HG03354 (cell line): ENCODE results near the gene CHPT1.
"Not testable (repeated sequence)": the region's sequence is repeated elsewhere in the genome, so short reads cannot be mapped to it uniquely, and the experiment has no call there.

Source experiments
- ATAC-seq: cut with Tn5 transposase; IDR thresholded peaks from one replicate; pipeline ENCODE4 v1.9.1; 2021; ENCODE audit warnings: mild to moderate bottlenecking; ENCODE audit not compliant: unreplicated experiment, poor library complexity, severe bottlenecking

CHPT1 gene

GRCh38 chr12:101714877-101715444 is 17.5 kb downstream of the CHPT1 start:
- no peak for ATAC-seq

GRCh38 chr12:101719566-101719965 is 22.1 kb downstream of the CHPT1 start:
- ATAC-seq = no peak

DNA sequence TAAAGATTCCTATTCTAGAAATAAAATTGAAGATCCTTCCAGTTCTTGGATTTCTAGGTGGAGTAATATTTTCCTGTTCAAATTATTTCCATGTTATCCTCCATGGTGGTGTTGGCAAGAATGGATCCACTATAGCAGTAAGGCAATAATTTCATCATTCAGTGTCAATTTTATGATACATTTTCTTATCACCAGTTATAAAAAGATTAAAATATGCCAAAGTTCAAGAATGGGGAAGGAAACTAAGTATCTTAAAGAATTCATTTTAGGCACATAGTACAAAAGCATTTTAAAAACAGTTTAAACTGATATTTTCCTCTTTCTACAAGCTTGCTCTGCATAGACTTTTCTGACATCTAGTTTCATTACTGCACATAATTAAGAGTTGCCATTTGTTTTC is 22.7 kb downstream of the CHPT1 start:
- ATAC-seq = no peak

GRCh38 chr12:101722392-101722791 is 25.0 kb downstream of the CHPT1 start:
- ATAC-seq = no peak

DNA sequence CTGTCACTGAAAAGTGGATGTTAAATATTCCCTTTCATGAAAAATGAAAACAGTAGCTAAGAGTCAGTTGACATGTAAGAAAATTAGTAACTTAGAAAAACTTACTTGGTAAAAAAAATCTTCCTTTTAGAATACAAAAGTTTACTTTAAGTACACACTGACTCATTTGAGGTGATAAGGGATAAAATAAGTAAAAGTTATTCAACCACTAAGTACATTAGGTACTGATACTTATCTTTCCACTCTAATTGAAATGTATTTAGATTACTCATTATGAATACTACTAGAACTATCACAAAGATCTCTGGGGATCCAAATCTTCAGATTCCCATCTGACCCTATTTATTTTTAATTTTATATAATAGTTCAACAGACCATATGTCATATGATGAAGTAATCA is 29.7 kb downstream of the CHPT1 start:
- ATAC-seq = no peak

GRCh38 chr12:101729842-101730241 is 32.4 kb downstream of the CHPT1 start:
- ATAC-seq = no peak

DNA sequence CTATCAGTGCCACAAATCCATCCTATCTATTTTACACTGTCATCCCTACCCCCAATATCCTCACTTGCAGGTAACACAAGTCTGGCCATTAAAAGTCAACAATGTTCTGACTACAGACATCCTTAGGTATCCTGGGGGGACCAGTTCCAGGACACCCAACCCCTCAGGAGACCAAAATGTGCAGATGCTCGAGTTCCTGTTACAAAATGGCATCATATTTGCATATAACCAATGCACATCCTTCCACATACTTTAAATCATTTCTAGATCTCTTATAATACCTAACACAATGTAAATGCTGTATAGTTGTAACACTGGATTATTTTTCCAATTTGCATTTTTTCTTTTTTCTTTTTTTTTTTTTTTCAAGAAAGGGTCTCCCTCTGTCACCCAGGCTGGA is 34.9 kb downstream of the CHPT1 start:
- no peak for ATAC-seq

GRCh38 chr12:101733166-101733565 is 35.7 kb downstream of the CHPT1 start:
- no peak for ATAC-seq

DNA sequence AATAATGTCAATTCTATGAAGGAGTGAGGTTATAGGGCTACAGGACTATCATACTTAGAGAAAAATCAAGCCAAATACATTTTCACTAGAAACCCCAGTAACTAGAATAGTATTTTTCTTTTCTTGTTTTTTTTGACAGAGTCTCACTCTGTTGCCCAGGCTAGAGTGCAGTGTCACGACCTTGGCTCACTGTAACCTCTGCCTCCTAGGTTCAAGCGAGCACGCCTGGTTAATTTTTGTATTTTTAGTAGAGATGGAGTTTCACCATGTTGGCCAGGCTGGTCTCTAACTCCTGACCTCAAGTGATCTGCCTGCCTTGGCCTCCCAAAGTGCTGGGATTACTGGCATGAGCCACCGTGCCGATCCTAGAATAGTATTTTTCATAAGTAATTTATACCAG is 37.0 kb downstream of the CHPT1 start:
- ATAC-seq = not testable (repeated sequence)

DNA sequence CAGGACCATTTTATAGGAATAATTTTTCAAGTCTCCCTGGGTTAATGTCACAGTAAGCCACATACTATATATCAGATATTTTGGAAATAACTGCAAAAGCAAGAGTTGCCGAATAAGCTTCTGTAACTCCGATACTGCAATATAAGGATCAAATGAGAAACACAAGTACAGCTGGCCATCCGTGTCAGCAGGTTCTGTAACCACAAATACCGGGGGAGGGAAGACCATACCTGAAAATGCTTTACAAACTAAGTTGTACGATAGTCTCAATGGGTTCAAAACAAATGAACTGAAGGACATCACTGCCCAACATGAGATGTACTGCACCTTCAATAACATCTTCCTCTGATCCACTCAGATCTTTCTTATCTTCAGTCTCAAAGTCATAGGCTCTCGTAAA is 40.0 kb downstream of the CHPT1 start:
- no peak for ATAC-seq

DNA sequence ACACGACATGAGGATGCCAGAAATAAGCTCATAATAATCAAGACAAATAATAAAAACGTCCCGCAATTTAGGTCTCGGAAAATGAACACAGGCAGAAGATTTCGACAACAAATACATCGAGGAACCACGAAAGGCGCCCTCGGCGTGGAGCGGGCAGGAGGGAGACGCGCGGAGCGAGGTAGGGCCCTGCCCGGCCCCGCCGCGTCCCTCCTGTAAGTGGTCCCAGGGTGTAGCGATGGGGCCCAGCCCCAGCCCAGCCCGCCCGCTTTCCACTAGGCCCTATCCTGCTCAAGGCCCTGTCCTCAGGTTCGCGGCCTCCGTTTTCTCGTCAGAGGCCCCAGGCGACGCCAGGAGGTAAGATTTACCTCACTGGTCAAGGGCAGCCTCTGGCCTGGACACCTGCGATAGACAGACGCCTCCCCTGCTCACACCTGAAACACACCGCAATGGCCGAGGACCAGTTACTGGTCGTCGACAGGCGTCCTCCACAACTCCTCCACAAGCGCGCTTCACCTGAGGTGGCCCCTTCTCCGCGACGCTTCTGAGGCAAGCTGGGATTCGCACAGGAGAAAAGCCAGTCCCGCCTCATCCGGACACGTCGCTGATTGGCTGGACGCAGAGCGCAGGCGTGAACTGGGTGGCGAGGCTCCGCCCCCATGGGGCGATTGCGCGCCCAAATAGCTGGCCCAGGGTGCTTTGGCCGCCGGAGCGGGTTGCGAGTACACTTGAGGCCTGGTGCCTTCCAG is 41.7 kb downstream of the CHPT1 start, which contains the start of gene SYCP3:
Gene SYCP3 (minus strand): TSS at position 543 of the 746 bp plus-strand sequence. CDS start 1,527 bp downstream, outside the sequence.
- no peak for ATAC-seq

DNA sequence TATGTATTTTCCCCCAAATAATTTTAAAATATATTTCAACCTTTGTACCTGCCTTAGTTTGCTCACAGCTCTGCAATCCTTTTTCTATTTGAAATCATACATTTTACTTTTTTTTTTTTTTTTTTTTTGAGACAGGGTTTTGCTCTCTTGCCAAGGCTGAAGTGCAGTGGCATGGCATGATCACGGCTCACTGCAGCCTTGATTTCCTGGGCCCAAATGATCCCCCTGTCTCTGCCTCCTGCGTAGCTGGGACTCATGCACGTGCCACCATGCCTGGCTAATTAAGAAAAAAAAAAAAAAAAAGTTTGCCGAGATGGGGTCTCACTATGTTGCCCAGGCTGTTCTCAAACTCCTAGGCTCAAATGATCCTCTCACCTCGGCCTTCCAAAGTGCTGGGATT is 43.1 kb downstream of the CHPT1 start:
- ATAC-seq = no peak

DNA sequence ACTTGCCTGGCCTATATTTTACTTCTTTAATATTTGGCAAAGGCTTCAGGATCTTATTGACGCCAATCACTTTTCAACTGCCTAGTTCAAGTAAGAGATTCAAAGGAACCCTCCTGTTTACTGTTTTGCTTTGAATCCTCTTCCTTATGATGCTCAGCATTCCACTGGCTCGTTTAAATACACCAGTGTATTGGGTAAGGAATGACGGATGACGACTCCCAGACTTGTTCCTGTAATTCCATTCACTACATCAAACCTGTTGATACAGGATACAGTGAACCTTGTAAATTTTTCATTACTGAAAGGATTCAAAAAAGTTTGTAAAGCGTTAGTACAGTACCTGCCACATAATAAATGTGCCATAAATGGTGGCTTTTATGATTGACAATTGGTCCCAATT is 43.5 kb downstream of the CHPT1 start:
- no peak for ATAC-seq

DNA sequence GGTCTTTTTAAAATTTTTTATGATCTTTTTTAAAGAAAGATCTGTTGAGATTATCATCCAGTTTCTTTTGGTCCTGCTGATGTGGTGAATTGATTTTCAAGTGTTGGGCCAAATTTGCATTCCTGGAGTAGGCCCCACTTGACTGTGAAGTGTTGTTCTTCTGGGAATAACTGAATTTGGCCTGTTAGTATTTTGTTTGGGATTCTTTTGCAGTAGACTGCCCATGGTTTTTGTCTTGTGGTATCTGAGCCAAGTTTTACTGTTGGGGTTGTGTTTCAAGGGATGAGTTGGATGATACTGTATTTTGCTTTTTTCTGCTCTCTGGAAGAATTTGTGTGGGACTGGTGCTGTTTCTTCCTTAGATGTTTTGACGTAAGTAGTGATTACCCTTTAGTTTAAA is 45.8 kb downstream of the CHPT1 start:
- peak; percentile 0 for ATAC-seq

DNA sequence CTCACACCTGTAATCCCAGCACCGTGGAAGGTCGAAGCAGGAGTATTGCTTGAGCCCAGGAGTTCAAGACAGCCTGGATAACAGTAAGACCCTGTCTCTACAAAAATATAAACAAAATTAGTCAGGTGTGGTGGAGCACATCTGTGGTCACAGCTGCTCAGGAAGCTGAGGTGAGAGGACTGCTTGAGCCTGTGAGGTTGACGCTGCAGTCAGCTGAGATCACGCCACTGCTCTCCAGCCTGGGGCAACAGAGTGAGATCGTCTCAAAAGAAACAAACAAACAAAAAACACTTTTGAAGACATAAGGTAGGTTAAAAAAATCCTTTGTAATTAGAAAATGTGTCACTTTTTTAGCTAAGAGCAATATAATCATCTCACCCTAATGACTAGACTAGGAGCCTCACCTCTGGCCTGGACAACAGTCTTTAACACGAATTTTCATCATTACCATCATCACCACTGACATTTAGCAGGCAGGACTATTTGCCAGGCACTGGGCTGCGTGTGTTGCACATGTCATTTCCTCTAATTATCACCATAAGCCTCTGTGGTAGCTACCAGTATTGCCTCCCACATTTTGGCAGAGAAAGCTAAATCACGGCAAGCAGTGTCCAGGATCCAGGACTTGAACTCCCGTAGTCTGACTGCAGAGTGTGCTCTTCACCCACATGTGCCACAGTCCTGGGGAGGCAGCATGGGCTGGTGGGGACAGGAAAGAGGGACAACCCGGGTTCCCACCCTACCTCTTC is 46.5 kb downstream of the CHPT1 start:
- peak; percentile 98 for ATAC-seq

DNA sequence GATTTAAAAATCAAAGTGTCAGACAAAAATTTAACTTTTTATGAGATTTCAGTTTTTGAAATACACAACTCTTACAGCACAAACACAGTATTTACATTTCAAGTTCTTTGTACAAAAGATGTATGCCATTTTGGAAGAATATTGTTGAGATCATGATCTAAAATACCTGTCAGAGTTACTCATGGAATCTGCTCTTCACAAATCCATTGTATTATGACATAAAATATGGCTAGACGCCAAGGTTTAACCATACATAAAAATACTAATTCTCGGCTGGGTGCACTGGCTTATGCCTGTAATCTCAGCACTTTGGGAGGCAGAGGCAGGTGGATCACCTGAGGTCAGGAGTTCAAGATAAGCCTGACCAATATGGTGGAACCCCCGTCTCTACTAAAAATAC is 48.0 kb downstream of the CHPT1 start:
- no peak for ATAC-seq

GRCh38 chr12:101746196-101746595 is 48.8 kb downstream of the CHPT1 start:
- ATAC-seq = no peak

GRCh38 chr12:101746661-101747060 is 49.2 kb downstream of the CHPT1 start:
- ATAC-seq = no peak

DNA sequence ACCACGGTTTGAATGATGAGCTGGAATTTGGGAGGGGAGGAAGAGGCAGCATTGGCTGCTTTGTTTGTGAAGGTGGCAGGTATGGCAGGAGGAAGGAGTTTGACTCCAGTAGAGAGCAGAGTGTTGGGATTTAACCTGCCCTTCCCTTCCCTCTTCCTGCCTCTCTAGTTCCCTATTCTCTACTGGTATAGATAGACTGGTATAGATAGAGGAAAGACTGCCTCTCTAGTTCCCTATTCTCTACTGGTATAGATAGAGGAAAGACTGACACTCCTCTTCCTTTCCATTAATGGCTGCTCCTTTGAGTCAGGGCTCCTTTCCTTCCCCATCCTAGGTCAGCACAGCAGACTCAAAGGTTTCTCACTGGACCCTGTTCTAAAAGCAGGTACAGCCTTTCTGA is 50.3 kb downstream of the CHPT1 start:
- ATAC-seq = no peak

DNA sequence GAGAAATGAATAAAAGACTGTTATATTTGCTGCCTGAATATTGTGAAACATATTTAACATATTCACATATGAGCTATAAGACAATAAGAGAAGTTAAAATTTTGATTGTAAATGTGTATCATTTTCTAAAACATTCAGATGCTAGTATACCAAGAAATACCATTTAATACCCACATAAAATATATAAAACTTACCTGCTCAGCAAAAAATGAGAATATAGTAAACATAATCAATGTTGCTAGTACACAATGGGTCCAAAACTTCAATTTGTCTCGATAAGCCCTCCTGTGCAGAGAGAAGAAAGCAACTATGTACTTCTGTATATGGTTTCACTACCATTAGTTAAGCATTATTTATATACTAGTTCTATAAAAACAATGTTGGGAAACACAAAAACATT is 51.5 kb downstream of the CHPT1 start:
- no peak for ATAC-seq

DNA sequence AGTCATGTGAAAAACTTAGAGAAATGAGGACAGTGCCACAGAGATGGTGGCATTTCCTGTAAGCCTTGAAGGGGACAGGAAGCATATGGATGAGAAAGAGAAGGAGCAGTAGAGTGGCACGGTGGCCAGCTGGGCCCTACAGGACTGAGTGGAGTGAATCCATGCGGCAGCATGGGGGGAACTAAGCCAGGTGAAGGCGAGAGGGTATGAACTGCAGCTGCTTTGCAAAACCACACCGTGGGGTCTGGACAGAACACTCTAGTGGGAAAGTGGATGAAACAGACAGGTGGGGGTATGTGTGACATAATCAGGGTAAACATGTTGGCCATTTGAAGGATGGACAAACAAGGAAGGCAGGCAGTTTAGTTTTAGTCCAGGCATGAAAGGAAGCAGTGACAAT is 52.2 kb downstream of the CHPT1 start:
- no peak for ATAC-seq
